HEK293 (cell line): ENCODE data around the gene RHOT2.

Experiments used
- GLIS1 ChIP-seq: fragments of 450-650 bp; formaldehyde crosslinking; IDR thresholded peaks from 2 replicates; pipeline ENCODE4 v1.5.1; 2016; ENCODE audit warnings: missing biosample characterization, missing genetic modification characterization
- GLIS2 ChIP-seq: fragments of 450-650 bp; formaldehyde crosslinking; IDR thresholded peaks from 2 replicates; pipeline ENCODE4 v1.5.1; 2016; ENCODE audit warnings: missing biosample characterization, missing genetic modification characterization
- HIC1 ChIP-seq: fragments of 450-650 bp; formaldehyde crosslinking; IDR thresholded peaks from 2 replicates; pipeline ENCODE4 v1.5.1; 2016; ENCODE audit warnings: missing biosample characterization, missing genetic modification characterization
- INSM2 ChIP-seq: fragments of 450-650 bp; formaldehyde crosslinking; IDR thresholded peaks from 2 replicates; pipeline ENCODE4 v1.5.1; 2016; ENCODE audit warnings: missing biosample characterization, missing genetic modification characterization
- KLF9 ChIP-seq: fragments of 450-650 bp; formaldehyde crosslinking; IDR thresholded peaks from 2 replicates; pipeline ENCODE4 v1.5.1; 2016; ENCODE audit warnings: missing biosample characterization, missing genetic modification characterization, low read depth
- PATZ1 ChIP-seq: fragments of 450-650 bp; formaldehyde crosslinking; IDR thresholded peaks from 2 replicates; pipeline ENCODE4 v1.5.1; 2016; ENCODE audit warnings: missing biosample characterization, missing genetic modification characterization
- SCRT1 ChIP-seq: fragments of 450-650 bp; formaldehyde crosslinking; IDR thresholded peaks from 2 replicates; pipeline ENCODE4 v1.5.1; 2016; ENCODE audit warnings: missing biosample characterization, missing genetic modification characterization, borderline replicate concordance
- SP7 ChIP-seq: fragments of 450-650 bp; formaldehyde crosslinking; IDR thresholded peaks from 2 replicates; pipeline ENCODE4 v1.5.1; 2016; ENCODE audit warnings: missing biosample characterization, missing genetic modification characterization
- WT1 ChIP-seq: fragments of 450-650 bp; formaldehyde crosslinking; IDR thresholded peaks from 2 replicates; pipeline ENCODE4 v1.5.1; 2016; ENCODE audit warnings: missing biosample characterization, missing genetic modification characterization
- YY1 ChIP-seq: fragments of 450-650 bp; formaldehyde crosslinking; IDR thresholded peaks from 2 replicates; pipeline ENCODE4 v1.5.1; 2018; ENCODE audit warnings: missing biosample characterization, missing genetic modification characterization
- ZBTB21 ChIP-seq: fragments of 450-650 bp; formaldehyde crosslinking; IDR thresholded peaks from 2 replicates; pipeline ENCODE4 v1.5.1; 2017; ENCODE audit warnings: missing biosample characterization, missing genetic modification characterization
- ZBTB44 ChIP-seq: fragments of 450-650 bp; IDR thresholded peaks from 2 replicates; pipeline ENCODE4 v1.5.1; 2018; ENCODE audit warnings: missing biosample characterization, mild to moderate bottlenecking, missing genetic modification characterization
- ZEB2 ChIP-seq: fragments of 450-650 bp; formaldehyde crosslinking; IDR thresholded peaks from 2 replicates; pipeline ENCODE4 v1.5.1; 2016; ENCODE audit warnings: missing biosample characterization, missing genetic modification characterization
- ZFP69B ChIP-seq: fragments of 450-650 bp; formaldehyde crosslinking; IDR thresholded peaks from 2 replicates; pipeline ENCODE4 v1.5.1; 2016; ENCODE audit warnings: missing biosample characterization, missing genetic modification characterization
- ZNF10 ChIP-seq: fragments of 450-650 bp; formaldehyde crosslinking; IDR thresholded peaks from 2 replicates; pipeline ENCODE4 v1.5.1; 2017; ENCODE audit warnings: missing biosample characterization, missing genetic modification characterization
- ZNF18 ChIP-seq: fragments of 450-650 bp; formaldehyde crosslinking; IDR thresholded peaks from 2 replicates; pipeline ENCODE4 v1.5.1; 2016; ENCODE audit warnings: missing biosample characterization, missing genetic modification characterization
- ZNF2 ChIP-seq: fragments of 450-650 bp; formaldehyde crosslinking; IDR thresholded peaks from 2 replicates; pipeline ENCODE4 v1.5.1; 2016; ENCODE audit warnings: missing biosample characterization, missing genetic modification characterization
- ZNF239 ChIP-seq: fragments of 450-650 bp; formaldehyde crosslinking; IDR thresholded peaks from 2 replicates; pipeline ENCODE4 v1.5.1; 2016; ENCODE audit warnings: missing biosample characterization, missing genetic modification characterization
- ZNF24 ChIP-seq: fragments of 450-650 bp; formaldehyde crosslinking; IDR thresholded peaks from 2 replicates; pipeline ENCODE4 v1.5.1; 2016; ENCODE audit warnings: missing biosample characterization, missing genetic modification characterization
- ZNF404 ChIP-seq: fragments of 450-650 bp; formaldehyde crosslinking; IDR thresholded peaks from 2 replicates; pipeline ENCODE4 v1.5.1; 2017; ENCODE audit warnings: missing biosample characterization, missing genetic modification characterization
- ZNF501 ChIP-seq: fragments of 450-650 bp; formaldehyde crosslinking; IDR thresholded peaks from 2 replicates; pipeline ENCODE4 v1.5.1; 2016; ENCODE audit warnings: missing biosample characterization, missing genetic modification characterization
- ZNF510 ChIP-seq: fragments of 450-650 bp; formaldehyde crosslinking; IDR thresholded peaks from 2 replicates; pipeline ENCODE4 v1.5.1; 2018; ENCODE audit warnings: mild to moderate bottlenecking, missing genetic modification characterization, missing biosample characterization; ENCODE audit not compliant: insufficient replicate concordance
- ZNF561 ChIP-seq: fragments of 450-650 bp; IDR thresholded peaks from 2 replicates; pipeline ENCODE4 v1.5.1; 2018; ENCODE audit warnings: missing biosample characterization, missing genetic modification characterization, borderline replicate concordance
- ZNF580 ChIP-seq: fragments of 450-650 bp; formaldehyde crosslinking; IDR thresholded peaks from 2 replicates; pipeline ENCODE4 v1.5.1; 2016; ENCODE audit warnings: missing biosample characterization, missing genetic modification characterization
- ZNF600 ChIP-seq: fragments of 450-650 bp; formaldehyde crosslinking; IDR thresholded peaks from 2 replicates; pipeline ENCODE4 v1.5.1; 2016; ENCODE audit warnings: missing biosample characterization, missing genetic modification characterization
- ZNF645 ChIP-seq: fragments of 450-650 bp; formaldehyde crosslinking; IDR thresholded peaks from 2 replicates; pipeline ENCODE4; 2016; ENCODE audit warnings: missing biosample characterization, missing genetic modification characterization
- ZNF76 ChIP-seq: fragments of 450-650 bp; formaldehyde crosslinking; IDR thresholded peaks from 2 replicates; pipeline ENCODE4; 2016; ENCODE audit warnings: low read depth, missing biosample characterization, missing genetic modification characterization, borderline replicate concordance
- ZSCAN30 ChIP-seq: fragments of 450-650 bp; IDR thresholded peaks from 2 replicates; pipeline ENCODE4 v1.5.1; 2018; ENCODE audit warnings: missing biosample characterization, mild to moderate bottlenecking, missing genetic modification characterization, moderate library complexity

RHOT2 gene

GRCh38 chr16:681746-682427 lies 14.0 kb downstream of the RHOT2 start (continued):
- TF ChIP-seq ZNF10 (tag by site-specific recombination), result peak; percentile 43
- TF ChIP-seq ZBTB44 (tag by site-specific recombination), result 0 out of 2 replicates have a peak, but pooled peaks have one; percentile 47
- TF ChIP-seq ZSCAN30 (tag by site-specific recombination), result peak; percentile 75
- TF ChIP-seq GLIS2 (tag by site-specific recombination), result peak; percentile 96
- TF ChIP-seq ZNF2, result 0 out of 2 replicates have a peak, but pooled peaks have one; percentile 58
- TF ChIP-seq HIC1 (tag by site-specific recombination), result peak; percentile 93
- TF ChIP-seq ZBTB21, result 0 out of 2 replicates have a peak, but pooled peaks have one; percentile 50
- TF ChIP-seq ZNF18 (tag by site-specific recombination), result peak; percentile 11; the same call in 1 of the 2 replicates
- TF ChIP-seq PATZ1 (tag by site-specific recombination), result peak; percentile 97
- TF ChIP-seq YY1 (tag by site-specific recombination), result peak; percentile 19; the same call in 1 of the 2 replicates
- TF ChIP-seq SCRT1 (tag by site-specific recombination), result 0 out of 2 replicates have a peak, but pooled peaks have one; percentile 15
- TF ChIP-seq ZNF510 (tag by site-specific recombination), result no peak
- peak; percentile 43; the same call in 1 of the 2 replicates for TF ChIP-seq WT1 (tag by site-specific recombination)
- TF ChIP-seq ZNF645 (tag by site-specific recombination), result peak; percentile 36
- TF ChIP-seq ZEB2 (tag by site-specific recombination), result peak; percentile 87; the same call in 1 of the 2 replicates
- 0 out of 2 replicates have a peak, but pooled peaks have one; percentile 6 for TF ChIP-seq ZNF600
- no peak for TF ChIP-seq ZNF404 (tag by site-specific recombination)
- TF ChIP-seq INSM2 (tag by site-specific recombination), result 0 out of 2 replicates have a peak, but pooled peaks have one; percentile 41
- TF ChIP-seq ZNF561 (tag by site-specific recombination), result 0 out of 2 replicates have a peak, but pooled peaks have one; percentile 54
- 0 out of 2 replicates have a peak, but pooled peaks have one; percentile 13 for TF ChIP-seq ZNF239 (tag by site-specific recombination)
- peak; percentile 80 for TF ChIP-seq ZFP69B (tag by site-specific recombination)
- 0 out of 2 replicates have a peak, but pooled peaks have one; percentile 26 for TF ChIP-seq ZNF76
- peak; percentile 87 for TF ChIP-seq GLIS1
- TF ChIP-seq KLF9 (tag by site-specific recombination), result 0 out of 2 replicates have a peak, but pooled peaks have one; percentile 38
- TF ChIP-seq ZNF580 (tag by site-specific recombination), result peak; percentile 32; the same call in 1 of the 2 replicates
- 0 out of 2 replicates have a peak, but pooled peaks have one; percentile 57 for TF ChIP-seq ZNF501 (tag by site-specific recombination)
- 0 out of 2 replicates have a peak, but pooled peaks have one; percentile 18 for TF ChIP-seq ZNF24 (tag by site-specific recombination)
- peak; percentile 8; the same call in 1 of the 2 replicates for TF ChIP-seq SP7
